ENCODE measurements around the gene SLX4IP.
"Not testable (repeated sequence)": the region's sequence is repeated elsewhere in the genome, so short reads cannot be mapped to it uniquely, and the experiment has no call there.

Gene SLX4IP

DNA sequence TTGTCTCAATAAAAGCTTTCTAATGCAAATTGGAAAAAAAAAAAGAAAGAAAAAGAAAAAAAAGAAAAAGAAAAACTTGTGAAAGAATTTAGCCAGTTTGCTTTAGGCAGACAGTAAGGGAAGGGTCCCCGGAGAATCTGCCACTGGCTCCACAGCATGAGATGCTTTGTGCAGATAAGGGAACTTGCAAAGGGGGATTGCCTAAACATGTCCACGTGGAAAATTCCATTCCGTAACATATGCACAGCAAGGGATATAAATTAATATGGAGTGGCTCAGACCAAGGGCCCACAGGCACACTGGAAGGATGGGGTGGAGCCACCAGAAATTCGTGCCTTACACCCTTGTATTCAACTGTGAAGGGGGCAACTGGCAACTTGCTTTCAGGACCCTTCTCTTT is 46.5 kb upstream of the SLX4IP start:
- Histone ChIP-seq H3K27ac (replicated peaks) (no peak overlapping the region), H3K27me3 (ENCODE audit: insufficient read depth, poor library complexity, severe bottlenecking) (no peaks in the 10 kb centered on the region), H3K4me3 (replicated peaks; ENCODE audit: insufficient read depth, low read length) (no peak overlapping the region)
- TF ChIP-seq POLR2AphosphoS5 (IDR thresholded peaks at IDR 0.05; ENCODE audit: low read depth), result no peak
- TF ChIP-seq SPI1 (IDR thresholded peaks at IDR 0.05; ENCODE audit: borderline replicate concordance, low read depth), result no peak
- TF ChIP-seq, protein P1, sequence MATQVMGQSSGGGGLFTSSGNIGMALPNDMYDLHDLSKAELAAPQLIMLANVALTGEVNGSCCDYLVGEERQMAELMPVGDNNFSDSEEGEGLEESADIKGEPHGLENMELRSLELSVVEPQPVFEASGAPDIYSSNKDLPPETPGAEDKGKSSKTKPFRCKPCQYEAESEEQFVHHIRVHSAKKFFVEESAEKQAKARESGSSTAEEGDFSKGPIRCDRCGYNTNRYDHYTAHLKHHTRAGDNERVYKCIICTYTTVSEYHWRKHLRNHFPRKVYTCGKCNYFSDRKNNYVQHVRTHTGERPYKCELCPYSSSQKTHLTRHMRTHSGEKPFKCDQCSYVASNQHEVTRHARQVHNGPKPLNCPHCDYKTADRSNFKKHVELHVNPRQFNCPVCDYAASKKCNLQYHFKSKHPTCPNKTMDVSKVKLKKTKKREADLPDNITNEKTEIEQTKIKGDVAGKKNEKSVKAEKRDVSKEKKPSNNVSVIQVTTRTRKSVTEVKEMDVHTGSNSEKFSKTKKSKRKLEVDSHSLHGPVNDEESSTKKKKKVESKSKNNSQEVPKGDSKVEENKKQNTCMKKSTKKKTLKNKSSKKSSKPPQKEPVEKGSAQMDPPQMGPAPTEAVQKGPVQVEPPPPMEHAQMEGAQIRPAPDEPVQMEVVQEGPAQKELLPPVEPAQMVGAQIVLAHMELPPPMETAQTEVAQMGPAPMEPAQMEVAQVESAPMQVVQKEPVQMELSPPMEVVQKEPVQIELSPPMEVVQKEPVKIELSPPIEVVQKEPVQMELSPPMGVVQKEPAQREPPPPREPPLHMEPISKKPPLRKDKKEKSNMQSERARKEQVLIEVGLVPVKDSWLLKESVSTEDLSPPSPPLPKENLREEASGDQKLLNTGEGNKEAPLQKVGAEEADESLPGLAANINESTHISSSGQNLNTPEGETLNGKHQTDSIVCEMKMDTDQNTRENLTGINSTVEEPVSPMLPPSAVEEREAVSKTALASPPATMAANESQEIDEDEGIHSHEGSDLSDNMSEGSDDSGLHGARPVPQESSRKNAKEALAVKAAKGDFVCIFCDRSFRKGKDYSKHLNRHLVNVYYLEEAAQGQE (IDR thresholded peaks at IDR 0.05; ENCODE audit: insufficient replicate concordance, low read depth), result no peak
- no peak for TF ChIP-seq GABPA (IDR thresholded peaks at IDR 0.05; ENCODE audit: low read depth)
- TF ChIP-seq, protein P2, sequence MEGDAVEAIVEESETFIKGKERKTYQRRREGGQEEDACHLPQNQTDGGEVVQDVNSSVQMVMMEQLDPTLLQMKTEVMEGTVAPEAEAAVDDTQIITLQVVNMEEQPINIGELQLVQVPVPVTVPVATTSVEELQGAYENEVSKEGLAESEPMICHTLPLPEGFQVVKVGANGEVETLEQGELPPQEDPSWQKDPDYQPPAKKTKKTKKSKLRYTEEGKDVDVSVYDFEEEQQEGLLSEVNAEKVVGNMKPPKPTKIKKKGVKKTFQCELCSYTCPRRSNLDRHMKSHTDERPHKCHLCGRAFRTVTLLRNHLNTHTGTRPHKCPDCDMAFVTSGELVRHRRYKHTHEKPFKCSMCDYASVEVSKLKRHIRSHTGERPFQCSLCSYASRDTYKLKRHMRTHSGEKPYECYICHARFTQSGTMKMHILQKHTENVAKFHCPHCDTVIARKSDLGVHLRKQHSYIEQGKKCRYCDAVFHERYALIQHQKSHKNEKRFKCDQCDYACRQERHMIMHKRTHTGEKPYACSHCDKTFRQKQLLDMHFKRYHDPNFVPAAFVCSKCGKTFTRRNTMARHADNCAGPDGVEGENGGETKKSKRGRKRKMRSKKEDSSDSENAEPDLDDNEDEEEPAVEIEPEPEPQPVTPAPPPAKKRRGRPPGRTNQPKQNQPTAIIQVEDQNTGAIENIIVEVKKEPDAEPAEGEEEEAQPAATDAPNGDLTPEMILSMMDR (IDR thresholded peaks at IDR 0.05; ENCODE audit: insufficient read depth, low read length), result no peak
- DNase-seq (ENCODE audit: low read depth in 1 of 2, low spot score in 1 of 2), result no peak

DNA sequence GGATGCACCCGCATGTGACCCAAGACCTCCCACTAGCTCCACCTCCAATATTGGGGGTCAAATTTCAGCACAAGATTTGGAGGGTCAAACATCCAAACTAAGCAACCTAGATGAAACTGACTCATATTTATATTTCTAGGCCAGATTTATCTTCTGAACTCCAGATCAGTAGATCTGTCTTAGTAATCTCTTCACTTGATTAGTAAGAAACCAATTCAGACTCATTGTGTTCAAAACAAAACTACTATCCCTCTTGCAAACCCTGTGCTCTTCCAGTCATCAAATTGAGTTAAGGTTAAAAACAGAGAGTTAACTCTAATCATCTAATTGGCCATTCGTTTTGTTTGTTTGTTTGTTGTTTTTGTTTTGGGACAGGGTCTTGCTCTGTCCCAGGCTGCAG is 44.4 kb upstream of the SLX4IP start:
- Histone ChIP-seq H3K4me3 (replicated peaks; ENCODE audit: insufficient read depth, low read length) (no peak overlapping the region), H3K27ac (replicated peaks) (no peak overlapping the region), H3K27me3 (ENCODE audit: insufficient read depth, poor library complexity, severe bottlenecking) (no peaks in the 10 kb centered on the region)
- TF ChIP-seq SPI1 (IDR thresholded peaks at IDR 0.05; ENCODE audit: borderline replicate concordance, low read depth), result no peak
- TF ChIP-seq, protein P2 (IDR thresholded peaks at IDR 0.05; ENCODE audit: insufficient read depth, low read length), result no peak
- TF ChIP-seq POLR2AphosphoS5 (IDR thresholded peaks at IDR 0.05; ENCODE audit: low read depth), result no peak
- TF ChIP-seq, protein P1 (IDR thresholded peaks at IDR 0.05; ENCODE audit: insufficient replicate concordance, low read depth), result no peak
- TF ChIP-seq GABPA (IDR thresholded peaks at IDR 0.05; ENCODE audit: low read depth), result no peak
- DNase-seq (ENCODE audit: low read depth in 1 of 2, low spot score in 1 of 2), result no peak

GRCh38 chr20:10394752-10395151 is 40.4 kb upstream of the SLX4IP start:
- not testable (repeated sequence) for DNase-seq (ENCODE audit: low read depth in 1 of 2, low spot score in 1 of 2); H3K4me3 ChIP-seq (replicated peaks; ENCODE audit: insufficient read depth, low read length); H3K27me3 ChIP-seq (ENCODE audit: insufficient read depth, poor library complexity, severe bottlenecking); H3K27ac ChIP-seq (replicated peaks)

GRCh38 chr20:10398834-10399369 is 36.2 kb upstream of the SLX4IP start:
- no peak overlapping the region for H3K4me3 ChIP-seq (replicated peaks; ENCODE audit: insufficient read depth, low read length)
- TF ChIP-seq POLR2AphosphoS5 (IDR thresholded peaks at IDR 0.05; ENCODE audit: low read depth) (no peak), SPI1 (IDR thresholded peaks at IDR 0.05; ENCODE audit: borderline replicate concordance, low read depth) (no peak)

DNA sequence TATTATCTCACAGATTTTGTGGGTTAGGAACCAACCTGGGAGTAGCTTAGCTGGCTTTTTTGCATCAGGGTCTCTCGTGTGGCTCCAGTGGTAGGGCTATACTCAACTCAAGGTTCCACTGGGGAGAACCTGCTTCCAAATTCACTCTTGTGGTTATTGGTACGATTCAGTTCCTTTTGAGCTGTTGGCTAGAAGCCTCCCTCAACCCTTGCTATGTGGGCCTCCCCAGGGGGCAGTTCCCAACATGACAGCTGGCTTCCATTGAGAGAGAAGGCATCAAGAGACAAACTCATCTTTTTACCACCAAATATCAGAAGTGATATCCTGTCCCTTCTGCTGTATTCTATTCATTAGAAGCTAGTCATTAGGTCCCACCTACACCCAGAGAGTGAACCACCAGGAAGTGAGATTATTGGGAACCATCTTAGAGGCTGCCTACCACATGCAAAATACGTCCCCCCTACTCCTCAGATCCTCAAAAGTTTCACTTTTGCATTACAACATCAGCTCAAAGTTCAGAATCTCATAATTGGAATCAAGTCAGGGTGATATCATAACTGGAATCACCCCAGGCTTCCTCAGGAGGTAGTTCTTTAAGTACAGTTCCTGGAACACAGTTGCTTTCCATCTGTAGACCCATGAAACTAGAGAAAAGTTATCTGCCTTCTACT is 32.0 kb upstream of the SLX4IP start:
- no peak for TF ChIP-seq POLR2AphosphoS5 (IDR thresholded peaks at IDR 0.05; ENCODE audit: low read depth)
- DNase-seq (ENCODE audit: low read depth in 1 of 2, low spot score in 1 of 2), result no peak
- Histone ChIP-seq H3K27ac (replicated peaks) (no peak overlapping the region), H3K4me3 (replicated peaks; ENCODE audit: insufficient read depth, low read length) (no peak overlapping the region), H3K27me3 (ENCODE audit: insufficient read depth, poor library complexity, severe bottlenecking) (no peaks in the 10 kb centered on the region)

More at GRCh38 chr20:10398834-10399369, 36.2 kb upstream of the SLX4IP start:
- H3K27ac ChIP-seq (replicated peaks), result no peak overlapping the region
- H3K27me3 ChIP-seq (ENCODE audit: insufficient read depth, poor library complexity, severe bottlenecking), result no peaks in the 10 kb centered on the region
- DNase-seq (ENCODE audit: low read depth in 1 of 2, low spot score in 1 of 2), result no peak
